GM19238 (cell line): ENCODE measurements around the gene C7orf33.

Source experiments
- DNase-seq: peaks from one replicate; pipeline ENCODE4 v3.0.0; 2011; ENCODE audit warnings: low spot score; ENCODE audit not compliant: insufficient read length

The C7orf33 gene

DNA sequence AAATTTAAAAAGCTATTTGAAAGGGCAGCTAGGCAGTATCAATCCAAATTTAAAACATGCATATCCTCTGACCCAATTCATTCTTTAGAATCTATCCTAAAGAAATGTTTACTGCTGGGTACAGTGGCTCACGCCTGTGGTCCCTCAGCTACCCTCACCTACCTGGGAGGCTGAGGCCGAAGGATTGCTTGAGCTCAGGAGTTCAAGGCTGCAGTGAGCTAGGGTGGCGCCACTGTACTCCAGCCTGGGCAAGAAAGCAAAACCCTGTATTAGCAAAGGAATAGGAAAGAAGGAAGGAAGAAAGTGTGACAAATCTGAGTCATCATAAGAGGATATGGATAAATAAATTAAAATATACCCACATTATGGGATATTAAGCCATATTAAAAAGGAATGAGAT, 36.3 kb downstream of the C7orf33 start:
- no peak for DNase-seq

DNA sequence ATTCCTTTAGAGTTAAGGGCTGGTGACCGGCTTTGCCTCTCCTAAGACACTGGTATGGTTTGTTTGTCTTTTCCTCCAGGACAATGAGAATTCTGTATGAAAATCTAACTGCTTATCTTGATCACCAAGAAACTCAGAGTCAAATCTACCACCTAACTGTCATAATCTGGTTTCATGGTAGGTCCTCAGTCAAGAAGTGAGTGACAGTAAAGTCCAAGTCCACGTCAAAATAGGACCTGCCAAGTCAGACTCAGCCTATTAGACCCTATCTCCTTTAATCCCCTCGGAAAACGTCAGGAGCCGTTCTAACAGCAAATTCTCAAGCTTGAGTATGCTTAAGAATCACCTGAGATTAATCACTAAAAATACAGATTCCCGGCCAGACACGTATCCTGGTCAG, 37.4 kb downstream of the C7orf33 start:
- DNase-seq: no peak

DNA sequence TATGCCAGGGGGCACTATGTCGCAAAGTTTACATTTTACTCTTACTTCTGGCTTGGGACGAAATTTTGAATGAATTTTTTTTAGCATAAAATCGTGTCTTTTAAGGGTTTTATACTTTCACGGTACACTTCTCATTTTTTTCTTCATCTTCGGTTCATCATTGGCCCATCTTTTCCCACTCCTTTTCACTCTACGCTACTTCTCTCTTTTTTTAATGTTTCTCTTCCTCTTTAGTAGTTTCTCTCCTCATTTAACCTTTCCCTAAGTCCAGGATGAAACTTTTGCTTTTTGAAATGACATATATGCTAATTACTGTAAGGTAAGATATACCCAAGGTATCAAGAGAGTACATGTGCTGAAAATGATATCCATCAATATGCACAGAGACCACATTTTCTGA, 39.5 kb downstream of the C7orf33 start:
- DNase-seq: no peak

DNA sequence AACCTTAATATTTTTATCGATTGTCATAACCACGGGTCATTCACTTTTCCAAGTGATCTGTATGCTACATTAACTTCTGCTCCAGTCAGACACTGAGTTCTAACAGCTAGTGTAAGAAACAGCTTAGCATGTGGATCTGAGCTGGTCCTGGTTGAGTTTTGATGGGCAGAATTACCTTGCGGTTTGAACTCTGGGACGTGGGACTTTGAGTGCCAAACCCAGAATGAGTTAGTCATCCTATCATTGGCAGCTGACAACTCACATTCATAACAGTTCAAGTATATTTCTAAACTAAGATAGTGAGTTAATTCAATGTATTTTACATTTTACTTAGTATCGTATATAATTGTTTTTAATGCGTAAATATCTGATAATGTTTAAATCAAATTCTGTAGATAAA, 43.2 kb downstream of the C7orf33 start:
- no peak for DNase-seq

DNA sequence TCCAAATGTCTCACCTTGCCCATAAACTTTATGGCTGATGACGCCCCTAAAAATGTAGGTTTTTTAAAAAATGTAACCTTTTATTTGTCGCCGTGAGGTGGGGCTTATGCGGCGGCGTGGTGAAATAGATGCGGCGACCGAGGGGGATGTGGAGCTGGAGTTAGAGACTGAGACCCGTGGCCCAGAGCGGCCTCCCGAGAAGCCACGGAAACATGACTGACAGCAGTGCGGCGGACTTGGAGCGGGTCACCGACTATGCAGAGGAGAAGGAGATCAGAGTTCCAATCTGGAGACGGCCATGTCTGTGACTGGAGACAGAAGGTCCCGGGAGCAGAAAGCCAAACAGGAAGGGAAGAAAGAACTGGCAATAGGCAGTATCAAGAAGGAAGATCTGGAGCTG, 46.5 kb downstream of the C7orf33 start:
- no peak for DNase-seq

DNA sequence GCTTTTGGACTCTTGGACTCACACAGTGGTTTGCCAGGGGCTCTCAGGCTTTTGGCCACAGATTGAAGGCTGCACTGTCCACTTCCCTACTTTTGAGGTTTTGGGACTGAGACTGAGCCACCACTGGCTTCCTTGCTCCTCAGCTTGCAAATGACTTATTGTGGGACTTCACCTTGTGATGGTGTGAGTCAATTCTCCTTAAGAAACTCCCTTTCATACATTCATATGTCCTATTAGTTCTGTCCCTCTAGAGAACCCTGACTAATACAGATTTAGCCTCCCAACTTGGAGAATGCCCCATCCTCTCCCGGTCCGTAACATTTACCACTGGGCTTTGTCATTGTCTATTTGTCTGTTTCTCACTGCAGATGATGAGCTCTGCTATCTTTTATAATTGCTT, 55.3 kb downstream of the C7orf33 start:
- no peak for DNase-seq

DNA sequence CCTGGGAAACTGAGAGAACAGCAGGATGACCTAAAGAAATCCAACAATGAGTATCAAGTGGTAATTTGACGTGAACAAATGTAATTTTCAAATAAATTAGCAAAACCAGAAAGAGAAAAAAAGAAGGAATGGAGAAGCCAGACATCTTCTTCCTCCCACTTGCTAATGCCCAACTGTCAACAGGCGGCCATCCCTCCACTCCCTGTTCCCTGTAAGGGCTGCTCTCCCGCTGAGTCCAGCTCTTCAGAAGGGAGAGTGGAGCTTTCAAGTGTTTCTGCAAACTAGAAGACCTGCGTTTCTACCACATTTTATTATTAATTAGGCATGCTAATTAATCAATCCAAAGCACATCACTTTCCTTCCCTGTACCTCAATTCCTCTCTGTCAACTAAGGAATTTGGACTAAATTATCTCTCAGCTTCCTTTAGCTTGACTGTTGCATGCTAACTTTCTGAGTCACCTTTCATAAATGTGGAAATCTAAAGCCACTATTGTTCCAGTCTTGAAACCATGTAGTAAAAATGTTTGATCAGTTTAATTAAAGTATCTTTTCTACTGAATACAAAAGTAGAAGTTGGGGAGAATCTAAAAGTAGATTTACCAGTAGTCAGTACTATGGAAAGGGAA, 59.8 kb downstream of the C7orf33 start:
- no peak for DNase-seq

DNA sequence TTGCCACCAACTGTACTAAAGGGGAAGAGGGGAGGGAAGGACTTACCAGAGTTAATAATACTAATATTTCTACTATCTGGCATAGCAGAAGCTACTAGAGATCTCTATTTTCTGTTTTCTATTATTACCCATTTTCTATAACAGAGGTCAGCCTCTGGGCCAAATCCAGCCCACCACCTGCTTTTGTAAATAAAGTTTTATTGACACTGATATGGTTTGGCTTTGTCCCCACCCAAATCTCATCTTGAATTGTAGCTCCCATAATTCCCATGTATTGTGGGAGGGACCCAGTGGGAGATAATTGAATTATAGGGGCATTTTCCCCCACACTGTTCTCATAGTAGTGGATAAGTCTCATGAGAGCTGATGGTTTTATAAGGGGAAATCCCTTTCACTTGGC, 62.2 kb downstream of the C7orf33 start:
- no peak for DNase-seq

DNA sequence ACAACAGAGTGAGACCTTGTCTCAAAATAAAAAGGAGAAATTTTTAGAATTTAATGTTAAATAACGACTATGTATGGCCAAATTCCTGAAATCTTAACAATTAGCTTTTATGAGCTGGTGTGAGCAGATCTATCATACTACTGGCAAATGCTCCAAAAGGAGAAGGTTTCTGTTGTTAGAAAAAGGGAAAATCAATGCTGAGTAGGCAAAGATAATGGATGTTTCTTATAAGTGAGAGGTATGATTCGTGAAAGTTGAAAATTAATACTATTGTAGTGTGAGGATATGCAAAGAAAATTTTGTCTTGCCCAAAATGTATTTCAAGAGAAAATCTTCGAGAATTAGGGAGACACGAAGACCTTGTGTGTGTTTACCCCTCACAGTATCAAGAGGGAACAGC, 67.4 kb downstream of the C7orf33 start:
- no peak for DNase-seq

DNA sequence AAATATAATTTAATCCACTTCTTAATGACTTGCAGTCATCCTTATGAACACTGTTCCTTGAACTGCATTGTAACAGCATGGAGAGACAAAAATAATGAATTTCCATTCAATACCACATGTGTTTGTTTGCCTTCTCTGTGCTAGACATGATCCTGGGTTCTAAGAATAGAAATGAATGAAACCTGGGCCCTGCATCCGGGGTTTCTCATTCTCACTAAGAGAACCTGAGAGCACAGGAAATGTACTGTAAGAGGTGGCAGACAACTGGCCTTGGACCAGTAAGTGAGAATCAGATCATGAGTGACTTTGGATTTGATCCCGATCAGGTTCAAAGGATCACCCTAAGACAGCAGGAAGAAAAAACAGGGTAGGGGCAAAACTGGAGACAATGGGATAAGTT, 70.9 kb downstream of the C7orf33 start:
- no peak for DNase-seq

DNA sequence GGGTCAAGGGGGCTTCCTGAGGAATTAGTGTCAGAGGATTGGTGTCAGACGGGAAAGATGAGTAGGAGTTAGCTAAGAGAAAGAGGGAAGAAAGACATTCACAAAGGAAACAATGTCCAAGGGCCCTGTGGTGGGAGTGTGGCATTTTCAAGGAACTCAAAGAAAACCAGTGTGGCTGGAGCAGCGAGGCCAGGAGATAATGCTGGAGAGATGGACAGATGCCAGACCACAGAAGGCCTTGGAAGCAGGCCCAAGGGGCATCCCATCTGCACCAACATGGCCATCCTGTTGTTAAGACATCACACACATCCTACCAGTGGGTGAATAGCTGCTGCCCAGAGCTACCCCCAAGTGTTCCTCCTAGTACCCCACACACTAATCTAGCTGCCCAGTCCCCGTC, 72.1 kb downstream of the C7orf33 start:
- DNase-seq: no peak

DNA sequence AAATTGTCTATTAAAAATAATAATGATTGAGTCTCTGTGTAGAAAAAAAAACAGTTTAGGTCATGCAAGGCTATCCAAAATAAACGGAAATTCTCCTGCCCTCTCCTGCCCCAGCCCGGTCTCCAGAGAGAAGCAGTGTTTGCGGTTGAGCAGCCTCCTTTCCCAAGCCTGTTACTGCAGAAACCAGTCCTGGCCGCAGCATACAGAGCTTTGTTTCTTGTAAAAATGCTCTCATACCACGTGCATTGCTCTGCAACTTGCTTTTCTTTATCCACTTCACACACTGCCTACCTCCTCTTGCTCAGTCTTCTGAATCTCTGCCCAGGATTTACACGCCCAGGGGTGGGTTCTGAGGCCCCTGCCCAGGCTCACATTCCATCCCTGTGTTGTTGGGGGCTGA, 73.8 kb downstream of the C7orf33 start:
- DNase-seq: no peak

DNA sequence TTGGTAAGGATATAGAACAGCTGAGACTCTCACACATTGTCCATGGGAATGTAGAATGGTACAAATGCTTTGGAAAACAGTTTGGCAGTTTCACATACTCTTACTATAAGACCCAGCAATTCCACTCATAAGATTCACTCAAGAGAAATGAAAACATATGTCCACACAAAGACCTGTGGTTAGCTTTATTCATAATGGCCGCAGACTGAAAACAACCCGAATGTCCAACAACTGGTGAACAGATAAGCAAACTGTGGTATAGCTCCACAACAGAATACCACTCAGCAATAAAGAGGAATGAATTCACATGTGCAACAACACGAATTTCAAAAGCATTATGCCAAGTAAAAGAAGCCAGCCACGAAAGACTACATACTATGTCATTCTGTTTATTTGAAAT, 74.7 kb downstream of the C7orf33 start:
- no peak for DNase-seq
